HG03442 (cell line): ENCODE results near the gene CACTIN.

ENCODE experiments used
- ATAC-seq: cut with Tn5 transposase; IDR thresholded peaks from one replicate; pipeline ENCODE4 v1.9.1; 2021; ENCODE audit warnings: mild to moderate bottlenecking, moderate library complexity; ENCODE audit not compliant: unreplicated experiment

CACTIN gene

DNA sequence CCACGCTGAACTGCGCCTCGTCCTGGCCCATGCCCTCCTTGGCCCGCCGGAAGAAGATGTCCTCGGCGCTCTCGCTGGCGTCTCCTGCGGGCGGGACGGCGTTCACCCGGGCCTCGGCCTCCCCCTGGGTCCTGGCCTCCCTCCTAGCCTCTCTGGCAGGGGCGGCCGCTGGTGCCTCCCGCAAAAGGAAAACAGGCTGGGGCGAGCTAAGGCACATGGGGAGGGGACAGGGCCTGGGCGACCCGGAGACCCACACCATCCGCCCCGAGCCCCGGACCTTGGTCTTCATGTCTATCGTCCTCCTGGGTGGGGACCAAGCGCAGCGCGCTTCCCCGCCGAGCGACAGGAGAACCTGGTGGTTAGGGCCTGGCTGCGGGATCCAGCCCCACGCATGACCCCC is 14.3 kb downstream of the CACTIN start:
- ATAC-seq, result no peak

DNA sequence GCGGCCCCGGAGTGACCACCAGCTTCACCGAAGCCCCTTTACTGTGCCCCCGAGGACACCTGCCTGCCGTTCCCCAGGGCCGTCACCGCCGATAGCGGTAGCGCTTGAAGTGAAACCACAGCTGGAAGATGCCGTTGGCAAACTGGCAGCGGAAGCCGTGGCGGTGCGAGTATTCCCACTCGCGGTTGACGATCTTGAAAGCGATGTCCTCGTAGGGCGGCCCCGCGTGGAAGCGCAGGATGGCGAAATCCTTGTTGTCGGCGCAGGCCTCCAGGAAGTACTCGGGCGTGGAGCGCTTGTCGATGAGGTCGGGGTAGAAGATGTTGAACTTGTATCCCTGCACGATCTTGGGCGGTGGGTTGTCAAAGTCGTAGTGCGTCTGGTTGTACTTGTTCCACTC is 14.7 kb downstream of the CACTIN start:
- ATAC-seq, result no peak

DNA sequence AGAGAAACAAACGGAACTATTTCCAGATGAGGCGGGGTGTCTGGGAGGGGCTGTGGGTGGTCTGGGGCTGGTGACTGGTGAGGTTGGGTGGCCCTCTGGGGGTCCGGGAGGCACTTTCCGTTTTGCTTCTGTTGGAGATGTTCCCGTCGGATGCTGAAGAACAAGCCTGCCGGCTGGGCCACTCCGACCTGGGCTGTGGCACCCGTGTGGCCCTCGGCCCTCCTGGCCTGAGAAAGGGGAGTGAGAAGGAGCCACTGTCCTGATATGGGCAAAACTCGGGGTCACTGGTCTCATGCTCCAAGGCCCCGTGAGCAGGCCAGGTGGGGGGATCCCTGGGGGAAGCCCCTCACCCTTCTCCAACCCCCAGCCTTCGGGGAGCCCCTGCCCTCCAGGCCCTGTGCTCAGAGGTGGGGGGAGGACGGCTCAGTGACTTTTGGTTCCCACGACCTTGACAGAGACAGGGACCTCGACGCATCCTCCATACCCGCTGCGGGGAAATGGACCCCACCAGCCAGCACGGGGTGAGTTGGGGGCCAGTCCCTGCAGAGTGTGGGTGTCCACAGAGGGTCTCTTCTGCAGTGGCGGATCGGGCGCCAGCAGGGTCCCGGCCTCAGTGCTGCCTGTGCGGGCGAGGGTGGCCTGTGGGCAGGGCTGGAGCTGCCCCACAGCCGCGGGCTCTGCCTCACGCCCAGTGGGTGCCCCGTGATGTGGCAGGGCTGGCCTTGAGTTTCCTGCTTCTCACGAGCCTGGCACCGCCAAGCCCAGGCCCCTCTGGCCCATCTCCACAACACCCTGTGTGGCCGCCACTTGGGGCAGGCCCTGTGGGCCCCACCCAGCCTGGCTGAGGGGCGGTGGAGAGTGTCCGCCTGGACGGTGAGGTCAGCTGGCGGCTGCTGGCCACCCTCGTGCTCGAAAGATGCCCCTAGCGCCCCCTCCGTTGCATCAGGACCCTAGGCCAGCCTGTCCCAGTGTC is 15.6 kb downstream of the CACTIN start:
- no peak for ATAC-seq

DNA sequence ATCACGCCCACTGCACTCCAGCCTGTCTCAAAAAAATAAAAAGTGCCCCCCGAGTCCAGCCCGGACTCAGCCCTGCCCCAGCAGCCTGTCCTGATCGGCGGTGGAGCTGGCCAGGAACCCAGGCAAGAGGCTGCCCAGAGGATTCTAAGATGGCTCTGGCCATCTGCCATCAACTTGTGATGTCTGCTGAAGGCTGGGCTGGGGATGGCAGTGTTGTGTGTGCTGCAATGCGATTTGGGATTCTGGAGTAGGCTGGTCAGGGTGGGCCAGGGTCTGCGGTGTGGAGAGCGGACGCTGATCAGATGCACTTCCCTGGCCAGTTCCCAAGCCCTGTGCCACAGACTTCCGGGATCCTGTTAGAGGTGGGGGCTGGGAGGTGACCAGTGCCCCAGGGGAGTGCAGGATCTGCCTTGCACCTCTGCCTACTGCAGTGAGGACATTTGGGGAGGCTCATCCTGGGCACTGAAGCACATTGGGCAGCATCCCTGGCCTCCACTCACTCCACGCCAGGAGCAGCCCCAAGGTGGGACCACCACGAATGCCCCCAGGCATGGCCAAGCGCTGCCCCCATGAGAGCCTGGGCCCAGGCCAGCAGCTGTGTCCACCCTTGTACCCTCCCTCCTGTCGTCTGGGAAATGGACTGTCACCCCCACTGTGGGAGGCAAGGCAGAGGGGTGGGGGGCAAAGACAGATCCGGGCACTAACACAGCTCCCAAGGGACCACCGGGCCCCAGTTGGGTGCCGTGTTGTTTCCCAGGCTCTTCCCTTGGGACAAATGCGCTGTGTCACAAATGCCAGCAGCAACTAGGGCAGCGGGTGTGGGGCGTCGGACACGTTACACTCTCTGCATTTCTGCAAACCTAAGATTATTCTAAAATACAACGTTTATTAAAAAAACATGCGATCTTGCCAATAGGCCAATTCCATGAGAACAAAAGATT is 16.5 kb downstream of the CACTIN start:
- ATAC-seq, result no peak

DNA sequence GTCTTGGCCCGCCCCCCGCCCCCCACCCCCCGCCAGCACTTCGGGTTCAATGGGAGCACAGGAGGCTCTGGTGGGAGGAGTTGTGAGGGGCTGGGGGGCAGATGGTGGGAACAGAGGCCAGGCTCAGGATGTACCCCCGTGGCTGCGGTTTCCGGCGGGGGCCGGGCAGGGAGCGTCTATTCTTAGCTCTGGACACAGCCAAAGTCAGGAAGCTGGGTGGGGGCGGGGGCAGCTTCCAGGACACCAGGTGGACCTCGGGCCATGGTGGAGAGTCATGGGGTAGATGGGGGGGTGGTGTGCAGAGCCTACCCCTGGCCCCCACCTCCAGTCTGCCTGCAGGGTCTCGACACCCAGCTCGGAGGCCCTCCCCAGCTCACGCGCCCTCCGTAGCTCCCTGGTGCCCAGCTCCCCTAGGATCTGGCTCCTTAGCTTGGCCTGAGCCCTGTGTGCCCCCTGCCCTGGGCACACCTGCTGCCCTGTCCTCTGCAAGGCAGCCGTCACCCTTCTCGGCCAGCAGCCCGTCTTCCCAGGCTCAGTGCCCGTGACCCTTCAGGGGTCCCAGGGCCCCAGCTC is 17.8 kb downstream of the CACTIN start:
- ATAC-seq, result no peak

DNA sequence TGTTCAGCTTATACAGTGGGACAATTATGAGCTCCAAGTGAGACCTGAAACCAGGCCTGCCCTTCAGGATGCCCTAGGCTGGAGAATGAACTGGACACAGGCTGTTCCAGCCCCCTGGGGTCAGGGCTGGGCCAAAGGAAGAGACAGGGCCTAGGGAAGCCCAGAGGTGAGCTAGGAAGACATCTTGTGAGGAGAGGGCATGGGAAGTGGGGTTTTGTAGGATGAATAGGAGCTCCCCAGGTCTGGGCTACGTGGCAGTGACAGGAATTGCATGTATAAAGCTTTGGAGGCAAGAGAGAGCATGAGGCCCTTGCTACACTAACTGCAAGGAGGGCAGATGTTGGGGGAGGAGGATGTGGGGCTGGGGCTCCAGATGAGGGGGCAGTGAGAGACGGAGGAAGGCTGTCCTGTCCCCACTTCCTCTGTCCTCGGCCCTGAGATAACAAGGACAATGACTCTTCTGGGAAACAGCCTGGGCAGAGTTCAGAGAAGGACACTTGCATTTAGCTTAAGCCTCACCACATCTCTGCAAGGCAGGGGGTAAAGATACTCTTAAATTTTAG is 18.4 kb downstream of the CACTIN start:
- no peak for ATAC-seq

DNA sequence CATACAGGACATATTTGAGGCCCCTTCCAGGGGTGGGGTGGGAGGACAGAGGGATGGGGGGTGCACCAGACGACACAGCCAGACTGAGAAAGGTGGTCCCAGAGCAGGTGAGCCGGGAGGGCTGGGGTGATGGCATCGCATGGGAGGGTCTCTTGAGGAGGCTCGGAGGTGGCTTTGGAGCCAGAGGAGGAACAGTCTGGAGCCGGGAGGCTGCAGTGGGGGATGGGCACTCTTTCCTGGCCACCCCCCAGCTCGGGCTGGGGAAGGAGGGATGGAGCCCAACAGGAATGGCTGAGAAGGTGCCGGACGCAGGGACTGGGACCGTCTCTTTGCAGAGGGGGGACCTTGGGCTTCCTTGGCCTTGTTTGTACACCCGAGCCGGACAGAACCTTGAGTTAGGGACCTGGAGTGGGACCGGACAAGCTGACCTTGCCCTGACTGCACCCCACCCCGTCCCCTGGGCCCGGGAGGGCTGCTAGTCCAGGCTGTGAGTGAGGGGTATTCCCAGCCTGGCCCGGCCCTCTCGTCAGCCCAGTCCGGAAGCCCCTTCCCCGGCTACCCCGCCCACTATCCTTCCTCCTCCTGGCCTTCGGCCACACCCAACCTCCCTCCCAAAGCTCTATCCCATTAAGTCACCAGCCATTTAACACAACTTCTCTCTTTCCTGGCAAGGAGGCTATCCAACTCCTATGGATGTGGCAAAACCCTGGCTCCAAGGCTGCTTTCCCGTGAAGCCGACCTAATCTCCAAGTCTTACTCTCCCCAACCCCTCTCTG is 19.1 kb downstream of the CACTIN start:
- ATAC-seq, result no peak

DNA sequence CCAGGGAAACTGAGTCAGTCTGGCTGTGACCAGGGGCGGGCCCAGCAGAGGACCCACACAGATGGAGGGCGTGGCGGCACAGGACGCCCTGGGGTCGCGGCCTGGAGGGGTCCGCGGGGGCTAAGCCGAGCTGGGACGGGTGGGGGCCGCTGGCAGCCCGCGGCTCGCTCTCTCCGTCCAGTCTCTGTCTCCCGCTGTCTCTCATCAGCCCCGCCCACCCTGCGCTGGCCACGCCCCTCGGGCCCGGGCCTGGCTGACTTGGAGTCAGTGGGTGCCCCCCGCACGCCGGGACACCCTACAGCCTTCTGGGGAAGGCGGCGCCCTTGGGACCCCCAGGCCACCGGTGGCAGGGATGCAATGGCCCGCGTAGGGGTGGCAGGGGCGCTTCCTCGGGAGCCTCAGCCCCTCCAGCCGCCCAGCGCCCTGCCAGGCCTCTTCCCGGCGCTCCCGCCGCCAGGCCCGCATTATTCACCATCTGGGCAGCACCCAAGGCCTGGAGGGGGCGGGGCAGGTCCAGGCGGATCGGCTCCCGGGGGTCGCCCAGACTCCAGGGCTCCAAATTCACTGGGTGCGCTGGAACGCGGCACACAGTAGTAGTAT is 19.8 kb downstream of the CACTIN start, which contains the start of gene TBXA2R:
Gene TBXA2R (minus strand): TSS at position 186 of the 600 bp plus-strand sequence. CDS start 6,241 bp downstream, outside the sequence.
- no peak for ATAC-seq

DNA sequence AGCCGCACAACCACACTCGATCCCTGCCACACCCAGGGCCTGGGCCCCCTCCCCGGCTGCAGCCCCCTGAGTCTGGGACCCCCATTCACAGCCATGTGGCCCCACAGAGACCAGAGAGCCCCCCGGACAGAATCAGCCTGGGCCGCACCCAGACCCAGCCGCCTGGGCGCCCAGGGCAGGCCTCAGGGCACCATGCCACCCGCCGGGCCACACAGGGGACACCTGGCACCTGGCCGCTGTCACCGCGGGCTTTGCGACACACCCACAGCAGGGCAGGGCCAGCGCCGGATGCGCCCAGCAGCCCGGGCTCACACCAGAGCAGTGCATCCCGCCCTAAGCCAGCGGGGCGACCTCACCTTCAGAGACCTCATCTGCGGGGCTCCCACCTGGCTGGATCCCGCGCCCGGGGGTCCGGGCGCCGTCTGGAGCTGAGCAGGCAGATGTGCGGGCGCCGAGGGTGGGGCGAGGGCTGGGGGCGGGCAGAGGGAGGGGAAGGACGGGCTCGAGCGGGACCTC is 20.4 kb downstream of the CACTIN start:
- no peak for ATAC-seq

DNA sequence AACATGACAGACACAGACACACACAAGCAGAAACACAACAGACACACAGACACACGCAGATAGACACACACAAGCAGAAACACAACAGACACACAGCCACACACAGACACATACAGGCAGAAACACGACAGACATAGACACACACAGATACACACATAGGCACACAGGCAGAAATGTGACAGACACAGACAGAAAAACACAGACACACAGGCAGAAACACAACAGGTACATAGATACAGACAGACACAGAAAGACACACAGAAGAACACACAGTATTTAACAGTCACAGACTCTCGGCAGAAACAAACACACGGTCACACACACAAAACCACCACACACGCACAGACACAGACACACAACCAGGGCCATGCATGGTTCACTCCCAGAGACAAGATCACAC is 20.8 kb downstream of the CACTIN start:
- no peak for ATAC-seq

DNA sequence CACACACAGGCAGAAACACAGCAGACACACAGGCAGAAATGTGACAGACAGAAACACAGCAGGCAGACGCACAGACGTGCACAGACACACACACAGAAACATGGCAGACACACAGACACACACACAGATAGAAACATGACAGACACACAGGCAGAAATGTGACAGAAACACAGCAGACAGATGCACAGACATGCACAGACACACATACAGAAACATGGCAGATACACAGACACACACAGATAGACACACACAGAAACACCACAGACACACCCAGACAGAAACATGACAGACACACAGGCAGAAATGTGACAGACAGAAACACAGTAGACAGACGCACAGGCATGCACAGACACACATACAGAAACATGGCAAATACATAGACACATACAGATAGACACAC is 21.2 kb downstream of the CACTIN start:
- no peak for ATAC-seq

DNA sequence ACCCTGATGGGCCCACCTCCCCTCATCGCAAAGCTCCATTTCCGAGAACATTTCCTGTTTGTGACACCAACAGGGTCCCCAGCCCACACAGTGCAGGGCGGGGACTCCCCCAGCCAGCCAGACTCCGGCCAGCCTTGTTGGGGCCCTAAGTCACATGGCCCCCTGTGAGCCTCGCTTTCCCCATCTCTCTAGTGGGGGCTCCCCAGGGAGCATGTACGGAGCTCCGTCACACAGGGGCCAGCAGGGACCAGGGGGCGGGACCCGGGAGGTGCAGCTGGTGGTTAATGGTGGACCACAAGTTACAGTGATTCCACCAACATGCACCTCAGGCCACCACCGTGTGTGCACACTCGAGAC is 21.6 kb downstream of the CACTIN start:
- ATAC-seq, result no peak

DNA sequence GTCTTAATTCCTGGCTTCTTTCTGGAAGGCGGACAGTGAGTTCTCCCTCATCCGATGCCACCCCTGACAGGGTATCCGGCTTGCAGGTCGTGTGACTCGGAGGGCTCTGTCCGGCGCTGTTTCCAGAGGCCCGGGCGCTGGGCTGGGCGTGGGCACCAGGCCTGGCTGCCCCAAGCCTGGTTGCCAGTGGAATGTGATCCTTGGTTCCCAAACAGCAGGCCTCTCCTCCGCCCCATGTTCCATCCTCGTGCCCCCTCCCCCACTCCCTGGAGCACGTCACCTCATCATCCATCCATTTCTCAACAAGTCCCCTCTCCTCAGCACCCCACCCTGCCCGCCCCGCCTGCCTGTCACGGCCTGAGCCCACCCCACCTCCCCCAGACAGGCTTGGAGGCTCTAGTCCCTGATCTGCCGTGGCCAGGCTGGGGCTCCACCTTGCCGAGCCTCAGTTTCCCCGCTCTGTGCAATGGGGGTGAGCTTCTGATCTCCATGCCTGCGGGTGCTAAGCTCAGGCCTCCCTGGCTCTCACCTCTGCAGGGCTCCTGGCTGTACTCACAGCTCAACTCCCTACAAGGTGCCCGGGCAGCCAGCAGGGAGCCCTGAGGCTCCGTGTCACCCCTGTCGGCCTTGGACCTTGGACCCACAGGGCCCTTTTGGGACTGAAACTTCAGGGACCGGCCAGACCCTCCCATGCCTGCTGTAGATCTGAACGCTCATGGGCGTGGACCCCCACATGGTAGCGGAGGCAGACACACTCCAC is 22.2 kb downstream of the CACTIN start:
- no peak for ATAC-seq

DNA sequence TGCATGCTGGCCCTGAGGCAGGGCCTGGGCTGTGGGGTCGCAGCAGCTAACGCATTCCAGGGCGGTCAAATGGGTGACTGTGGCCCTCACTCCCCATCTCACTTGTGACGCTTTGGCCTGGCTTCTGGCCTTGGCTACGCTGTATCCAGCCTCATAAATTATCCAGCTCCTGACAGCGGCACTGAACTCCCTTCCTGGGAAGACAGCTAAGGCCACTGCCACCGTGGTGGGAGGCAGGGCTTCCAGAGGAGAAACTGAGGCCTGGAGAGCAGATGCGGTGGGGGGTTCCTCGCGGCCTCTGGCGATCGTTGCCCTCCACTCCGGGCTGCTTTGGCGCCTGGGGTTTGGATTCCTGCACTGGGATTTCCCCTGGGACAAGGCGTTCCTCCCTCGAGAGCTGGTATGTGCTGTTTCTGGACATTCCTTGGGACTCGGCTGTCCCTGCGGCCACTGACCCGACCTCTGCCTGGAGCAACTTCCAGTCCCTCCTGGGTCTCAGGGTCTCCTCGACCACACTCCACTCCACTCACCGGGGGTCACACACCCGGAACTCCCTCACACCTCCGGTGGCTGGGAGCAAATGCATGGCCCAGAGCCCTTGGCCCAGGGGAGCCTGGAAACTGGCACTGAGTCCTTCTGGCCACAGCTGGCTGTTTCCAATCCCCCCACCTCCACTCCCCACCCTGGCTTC is 23.3 kb downstream of the CACTIN start:
- no peak for ATAC-seq

DNA sequence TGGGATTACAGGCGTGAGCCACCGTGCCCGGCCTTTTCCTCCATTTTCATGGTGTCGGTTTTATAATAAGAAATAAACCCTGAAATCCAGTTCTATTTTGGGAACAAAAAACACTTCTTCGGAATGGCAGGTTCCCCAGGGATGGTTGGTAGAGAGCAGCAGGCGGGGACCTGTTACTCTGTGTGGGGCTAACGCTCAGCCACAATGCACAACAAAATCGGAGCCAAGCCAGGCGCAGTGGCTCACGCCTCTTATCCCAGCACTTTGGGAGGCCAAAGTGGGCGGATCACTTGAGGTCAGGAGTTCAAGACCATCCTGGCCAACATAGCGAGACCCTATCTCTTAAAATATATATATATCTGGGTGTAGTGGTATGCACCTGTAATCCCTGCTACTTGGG is 25.6 kb downstream of the CACTIN start:
- no peak for ATAC-seq

DNA sequence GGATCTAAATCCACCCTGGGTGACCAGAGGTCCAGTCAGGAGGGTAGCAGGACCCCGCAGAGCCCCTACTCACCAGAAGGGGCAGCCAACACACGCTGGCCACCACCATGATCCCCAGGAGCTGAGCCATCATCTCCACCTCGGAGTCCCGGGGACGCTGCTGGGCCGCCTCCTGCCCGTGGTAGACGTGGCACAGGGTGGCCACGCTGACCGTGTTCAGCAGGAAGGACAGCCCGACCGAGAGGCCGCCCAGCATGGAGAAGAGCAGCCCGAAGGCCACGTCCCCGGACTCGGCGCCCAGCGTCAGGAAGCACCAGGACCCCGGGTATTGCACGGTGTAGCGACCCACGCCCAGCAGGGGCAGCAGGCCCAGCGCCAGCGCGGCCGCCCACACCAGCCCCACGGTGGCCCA is 26.8 kb downstream of the CACTIN start:
- ATAC-seq, result no peak

DNA sequence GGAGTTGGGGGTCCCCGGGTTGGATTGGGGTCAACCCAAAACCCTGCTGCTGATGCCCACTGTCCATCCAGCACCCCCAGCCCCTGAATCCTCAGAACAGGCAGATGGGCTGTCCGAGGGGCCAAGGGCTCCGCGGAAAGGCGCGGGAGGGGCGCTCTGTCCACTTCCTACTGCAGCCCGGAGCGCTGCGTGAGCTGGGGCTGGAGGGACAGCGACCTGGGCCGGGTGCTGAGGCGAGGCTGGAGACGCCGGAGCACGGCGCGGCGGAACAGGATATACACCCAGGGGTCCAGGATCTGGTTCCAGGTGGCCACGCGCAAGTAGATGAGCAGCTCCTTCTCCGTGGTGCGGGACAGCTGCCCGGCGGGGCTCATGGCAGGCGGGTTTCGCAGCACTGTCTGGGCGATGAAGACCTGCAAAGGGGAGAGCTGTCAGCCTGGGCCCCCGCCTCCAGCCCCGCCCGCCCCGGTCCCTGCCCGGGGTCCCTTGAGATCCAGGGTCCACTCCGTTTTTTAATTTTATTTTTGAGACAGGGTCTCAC is 31.0 kb downstream of the CACTIN start:
- ATAC-seq, result no peak

DNA sequence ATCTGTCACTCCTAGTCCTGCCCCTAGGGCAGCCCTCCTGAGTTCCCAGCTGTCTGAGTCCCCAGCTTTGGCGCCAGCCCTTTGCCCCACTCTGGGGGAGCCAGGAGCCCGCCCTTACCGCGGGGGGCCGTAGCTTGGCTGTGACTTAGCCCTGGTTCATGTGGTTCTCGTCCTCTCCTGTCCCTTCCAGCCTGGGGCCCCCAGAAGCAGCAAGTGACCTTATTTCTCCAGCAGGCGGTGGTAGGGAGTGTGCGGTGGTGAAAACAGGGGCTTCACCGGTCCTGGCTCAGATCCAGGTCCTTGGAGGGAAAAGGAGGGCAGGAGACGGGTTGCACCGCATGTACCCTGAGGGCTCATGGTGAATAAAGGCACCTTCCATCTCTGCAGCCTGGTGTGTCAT is 33.4 kb downstream of the CACTIN start:
- ATAC-seq, result no peak
